KMS-11 (cell line): Measurements from ENCODE around the gene RAPGEF2.

Source experiments
- H2AFZ ChIP-seq: fragments of 200-600 bp; sonication (generic); 2 replicates; pipeline ENCODE4 v1.6.1; 2016; ENCODE audit warnings: antibody characterized with exemption, mixed run types, low read depth
- H3K27ac ChIP-seq: fragments of 200-600 bp; sonication (generic); 2 replicates; pipeline ENCODE4 v1.6.1; 2016; ENCODE audit warnings: mild to moderate bottlenecking, mixed run types
- H3K27me3 ChIP-seq: fragments of 200-600 bp; sonication (generic); 2 replicates; pipeline ENCODE4 v1.6.1; 2017; ENCODE audit warnings: mild to moderate bottlenecking, low read depth, mixed run types, moderate library complexity; ENCODE audit not compliant: insufficient read depth
- H3K36me3 ChIP-seq: fragments of 200-600 bp; sonication (generic); 2 replicates; pipeline ENCODE4 v1.6.1; 2017; ENCODE audit warnings: mild to moderate bottlenecking, mixed run types; ENCODE audit not compliant: insufficient read depth
- H3K4me1 ChIP-seq: fragments of 200-600 bp; sonication (generic); 2 replicates; pipeline ENCODE4 v1.6.1; 2016; ENCODE audit warnings: mild to moderate bottlenecking, low read depth, mixed run types; ENCODE audit not compliant: poor library complexity, severe bottlenecking
- H3K4me2 ChIP-seq: fragments of 200-600 bp; sonication (generic); 2 replicates; pipeline ENCODE4 v1.7.0; 2016; ENCODE audit warnings: mild to moderate bottlenecking, mixed run types
- H3K4me3 ChIP-seq: fragments of 200-600 bp; sonication (generic); IDR thresholded peaks from 2 replicates; pipeline ENCODE4 v1.6.1; 2017; ENCODE audit warnings: low read depth, low read length, mixed read lengths; ENCODE audit not compliant: insufficient read depth
- H3K79me2 ChIP-seq: fragments of 200-600 bp; sonication (generic); 2 replicates; pipeline ENCODE4 v1.6.1; 2016; ENCODE audit warnings: low read depth, mixed run types; ENCODE audit not compliant: insufficient read depth
- H3K9ac ChIP-seq: fragments of 200-600 bp; sonication (generic); 2 replicates; pipeline ENCODE4 v1.6.1; 2016; ENCODE audit warnings: mild to moderate bottlenecking, mixed run types
- H4K20me1 ChIP-seq: fragments of 200-600 bp; sonication (generic); 2 replicates; pipeline ENCODE4 v1.6.1; 2016; ENCODE audit warnings: mild to moderate bottlenecking, mixed run types; ENCODE audit not compliant: insufficient read depth
- TF ChIP-seq, protein P1 (sequence below): fragments of 200-600 bp; sonication (generic); conservative IDR thresholded peaks from 2 replicates; pipeline ENCODE4 v1.6.1; 2017; ENCODE audit warnings: low read depth, mild to moderate bottlenecking, antibody characterized with exemption, low read length, moderate library complexity, mixed read lengths

RAPGEF2 gene

DNA sequence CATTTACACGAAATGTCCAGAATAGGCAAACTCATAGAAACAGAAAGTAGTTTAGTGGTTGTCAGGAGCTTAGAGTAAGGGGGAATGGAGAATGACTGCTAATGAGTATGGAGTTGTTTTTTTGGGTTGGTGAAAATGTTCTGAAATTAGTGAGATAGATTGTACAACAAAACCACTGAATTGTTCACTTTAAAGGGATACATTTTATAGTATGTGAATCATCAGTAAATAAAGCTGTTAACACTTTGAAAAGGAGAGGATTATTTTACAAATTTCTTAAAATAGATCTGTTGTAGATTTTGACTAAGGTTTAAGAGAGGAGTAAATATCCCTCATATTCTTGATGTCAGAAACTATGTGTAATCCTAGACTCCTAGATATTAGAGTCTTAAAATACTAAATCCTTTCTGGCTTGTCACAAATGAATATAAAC is 82.7 kb downstream of the RAPGEF2 start:
- no peak overlapping the region for H2AFZ ChIP-seq
- TF ChIP-seq, protein P1, sequence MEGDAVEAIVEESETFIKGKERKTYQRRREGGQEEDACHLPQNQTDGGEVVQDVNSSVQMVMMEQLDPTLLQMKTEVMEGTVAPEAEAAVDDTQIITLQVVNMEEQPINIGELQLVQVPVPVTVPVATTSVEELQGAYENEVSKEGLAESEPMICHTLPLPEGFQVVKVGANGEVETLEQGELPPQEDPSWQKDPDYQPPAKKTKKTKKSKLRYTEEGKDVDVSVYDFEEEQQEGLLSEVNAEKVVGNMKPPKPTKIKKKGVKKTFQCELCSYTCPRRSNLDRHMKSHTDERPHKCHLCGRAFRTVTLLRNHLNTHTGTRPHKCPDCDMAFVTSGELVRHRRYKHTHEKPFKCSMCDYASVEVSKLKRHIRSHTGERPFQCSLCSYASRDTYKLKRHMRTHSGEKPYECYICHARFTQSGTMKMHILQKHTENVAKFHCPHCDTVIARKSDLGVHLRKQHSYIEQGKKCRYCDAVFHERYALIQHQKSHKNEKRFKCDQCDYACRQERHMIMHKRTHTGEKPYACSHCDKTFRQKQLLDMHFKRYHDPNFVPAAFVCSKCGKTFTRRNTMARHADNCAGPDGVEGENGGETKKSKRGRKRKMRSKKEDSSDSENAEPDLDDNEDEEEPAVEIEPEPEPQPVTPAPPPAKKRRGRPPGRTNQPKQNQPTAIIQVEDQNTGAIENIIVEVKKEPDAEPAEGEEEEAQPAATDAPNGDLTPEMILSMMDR = no peak
- H3K27me3 ChIP-seq = no peaks in the 10 kb centered on the region
- no peaks in the 10 kb centered on the region for H4K20me1 ChIP-seq
- H3K36me3 ChIP-seq = no peaks in the 10 kb centered on the region
- no peak overlapping the region for H3K4me3 ChIP-seq
- peaks cover 17% of the 10 kb centered on the region for H3K4me1 ChIP-seq
- no peak overlapping the region for H3K27ac ChIP-seq
- H3K9ac ChIP-seq = no peak overlapping the region
- peak overlapping the region; percentile 55 for H3K4me2 ChIP-seq
- 0 out of 2 replicates have a peak, but pooled peaks cover 7% of the 10 kb centered on the region for H3K79me2 ChIP-seq

DNA sequence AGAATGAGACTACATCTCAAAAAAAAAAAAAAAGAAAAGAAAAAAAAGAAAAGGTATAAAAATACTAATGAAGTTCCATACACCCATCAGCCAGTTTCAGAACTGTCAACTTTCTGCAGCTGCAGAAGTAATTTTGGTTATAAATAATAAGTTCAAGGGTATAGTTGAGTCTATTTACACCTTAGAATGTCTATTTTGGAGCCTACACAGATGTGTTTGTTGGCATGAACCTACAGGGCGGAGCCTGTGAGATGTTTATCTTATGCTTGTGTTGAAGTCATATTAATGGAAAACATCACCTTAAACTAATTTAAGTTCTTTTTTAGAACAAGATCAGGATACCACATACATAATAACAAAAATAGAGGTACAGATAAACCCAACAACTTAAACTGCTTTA is 85.8 kb downstream of the RAPGEF2 start:
- no peak overlapping the region for H3K27ac ChIP-seq

DNA sequence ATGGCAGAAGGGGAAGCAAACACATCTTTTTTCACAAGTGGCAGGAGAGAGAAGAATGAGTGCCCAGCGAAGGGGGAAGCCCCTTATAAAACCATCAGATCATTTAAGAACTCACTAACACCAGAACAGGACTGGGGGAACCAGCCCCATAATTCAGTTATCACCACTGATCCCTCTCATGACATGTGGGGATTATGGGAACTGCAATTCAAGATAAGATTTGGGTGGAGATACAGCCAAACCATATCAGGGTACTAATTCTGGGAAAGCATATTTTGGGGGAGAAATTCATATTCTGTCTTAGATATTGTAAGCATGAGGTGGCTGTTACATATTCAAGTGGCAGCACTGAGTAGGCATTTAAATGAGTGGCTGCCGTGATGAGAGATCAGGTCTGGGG is 87.8 kb downstream of the RAPGEF2 start:
- no peaks in the 10 kb centered on the region for H3K36me3 ChIP-seq
- no peak overlapping the region for H3K4me3 ChIP-seq
- H3K4me1 ChIP-seq = peaks cover 10% of the 10 kb centered on the region
- no peak overlapping the region for H3K9ac ChIP-seq
- H3K79me2 ChIP-seq = 0 out of 2 replicates have a peak, but pooled peaks cover under 1% of the 10 kb centered on the region
- no peaks in the 10 kb centered on the region for H3K27me3 ChIP-seq
- no peaks in the 10 kb centered on the region for H4K20me1 ChIP-seq
- no peak overlapping the region for H3K4me2 ChIP-seq
- H2AFZ ChIP-seq = no peak overlapping the region
- H3K27ac ChIP-seq = no peak overlapping the region
- TF ChIP-seq, protein P1 = no peak

More for the DNA sequence above, 85.8 kb downstream of the RAPGEF2 start:
- Histone ChIP-seq H3K27me3 (no peaks in the 10 kb centered on the region), H4K20me1 (no peaks in the 10 kb centered on the region), H3K4me2 (no peak overlapping the region), H3K4me3 (no peak overlapping the region), H2AFZ (no peak overlapping the region), H3K9ac (no peak overlapping the region), H3K79me2 (0 out of 2 replicates have a peak, but pooled peaks cover 7% of the 10 kb centered on the region), H3K36me3 (no peaks in the 10 kb centered on the region), H3K4me1 (peaks cover 17% of the 10 kb centered on the region)
- TF ChIP-seq, protein P1 = no peak

DNA sequence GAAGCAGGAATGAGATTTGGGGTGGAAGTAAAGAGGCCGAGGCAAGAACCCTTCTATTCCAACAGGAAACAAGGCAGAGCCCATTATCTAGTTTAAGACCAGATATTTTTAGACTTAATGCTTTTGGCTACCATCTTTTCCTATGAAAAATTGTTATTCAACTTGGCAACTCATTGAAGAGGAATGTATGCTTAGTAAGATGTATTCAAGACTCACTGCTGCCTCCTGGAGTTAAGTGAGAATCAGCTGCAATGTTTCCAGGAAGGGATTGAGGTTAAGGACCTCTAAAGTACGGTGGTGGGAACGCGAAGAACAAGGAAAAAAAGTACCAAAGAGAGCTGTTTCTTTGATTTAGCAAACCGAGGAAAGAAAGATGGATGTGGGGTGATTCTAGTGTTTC is 89.1 kb downstream of the RAPGEF2 start:
- Histone ChIP-seq H3K79me2 (no peaks in the 10 kb centered on the region), H3K27me3 (no peaks in the 10 kb centered on the region), H3K36me3 (no peaks in the 10 kb centered on the region), H4K20me1 (no peaks in the 10 kb centered on the region), H2AFZ (no peak overlapping the region), H3K27ac (no peak overlapping the region), H3K4me3 (no peak overlapping the region), H3K9ac (no peak overlapping the region), H3K4me2 (no peak overlapping the region), H3K4me1 (no peaks in the 10 kb centered on the region)
- TF ChIP-seq, protein P1 = peak; percentile 54
